Thyroid gland (tissue), 4 donors: ENCODE measurements around the gene CTBP1. TPM values are rescaled to one million over a fixed set of nuclear protein-coding genes. Genes with fewer than 3 reads are reported as not detected.

Source experiments
- DNase-seq, 2 donors: peaks; one replicate each; pipeline ENCODE4 v3.0.0-alpha.2; 2019
- H3K27ac ChIP-seq, 3 donors: fragments of 200-600 bp; sonication (generic); 1 replicate in 2 of 3; 2 replicates in 1 of 3; pipeline ENCODE4 v1.5.1; 2016 to 2019; ENCODE audit warnings: mild to moderate bottlenecking in 1 of 3, moderate library complexity in 1 of 3
- H3K27me3 ChIP-seq: fragments of 200-600 bp; sonication (generic); one replicate; pipeline ENCODE4 v1.5.1; 2019
- H3K36me3 ChIP-seq, 2 donors: fragments of 200-600 bp; sonication (generic); one replicate each; pipeline ENCODE4 v1.5.1; 2016 to 2019
- H3K4me1 ChIP-seq, 2 donors: fragments of 200-600 bp; sonication (generic); one replicate each; pipeline ENCODE4 v1.5.1; 2017 to 2019
- H3K4me3 ChIP-seq, 3 donors: fragments of 200-600 bp; sonication (generic); replicated peaks in 1 of 3; 1 replicate in 2 of 3; 2 replicates in 1 of 3; pipeline ENCODE4 v1.5.1; 2016; ENCODE audit warnings: mild to moderate bottlenecking in 1 of 3
- H3K9me3 ChIP-seq: fragments of 200-600 bp; sonication (generic); one replicate; pipeline ENCODE4 v1.5.1; 2017
- POLR2A ChIP-seq, 2 donors: fragments of 450-650 bp; IDR thresholded peaks; one replicate each; pipeline ENCODE4 v1.6.1; 2017; ENCODE audit warnings: antibody characterized with exemption in 2 of 2, mild to moderate bottlenecking in 2 of 2, moderate library complexity in 1 of 2
- WGBS, 2 donors: methylation state at CpG; one replicate each; pipeline ENCODE4 v1.1.5; 2017; 5-methylcytosine and 5-hydroxymethylcytosine counted together
- intact Hi-C: fragments of 100-400 bp; cut with DNase I; formaldehyde crosslinking; loops from one replicate; pipeline ENCODE4 v1.15.1; 2023
- total RNA-seq, 4 donors: library from RNA; depleted of rRNA; stranded (reverse); fragments of >200 nt; gene quantifications; one replicate each; pipeline ENCODE4 v1.2.3, GENCODE V29; 2016
- TF ChIP-seq, protein P1 (sequence below), 6 experiments: fragments of 200-600 bp in 3 of 6; fragments of 450-650 bp in 3 of 6; sonication (generic) in 3 of 6; IDR thresholded peaks; one replicate each; pipeline ENCODE4 v1.5.1; 2016 to 2019; ENCODE audit warnings: antibody characterized with exemption in 6 of 6, mild to moderate bottlenecking in 2 of 6, inconsistent platforms in 1 of 6, moderate library complexity in 1 of 6

CTBP1 gene
- total RNA-seq, 4 donors from 2014 or later: 102 to 226 (median 177) TPM

DNA sequence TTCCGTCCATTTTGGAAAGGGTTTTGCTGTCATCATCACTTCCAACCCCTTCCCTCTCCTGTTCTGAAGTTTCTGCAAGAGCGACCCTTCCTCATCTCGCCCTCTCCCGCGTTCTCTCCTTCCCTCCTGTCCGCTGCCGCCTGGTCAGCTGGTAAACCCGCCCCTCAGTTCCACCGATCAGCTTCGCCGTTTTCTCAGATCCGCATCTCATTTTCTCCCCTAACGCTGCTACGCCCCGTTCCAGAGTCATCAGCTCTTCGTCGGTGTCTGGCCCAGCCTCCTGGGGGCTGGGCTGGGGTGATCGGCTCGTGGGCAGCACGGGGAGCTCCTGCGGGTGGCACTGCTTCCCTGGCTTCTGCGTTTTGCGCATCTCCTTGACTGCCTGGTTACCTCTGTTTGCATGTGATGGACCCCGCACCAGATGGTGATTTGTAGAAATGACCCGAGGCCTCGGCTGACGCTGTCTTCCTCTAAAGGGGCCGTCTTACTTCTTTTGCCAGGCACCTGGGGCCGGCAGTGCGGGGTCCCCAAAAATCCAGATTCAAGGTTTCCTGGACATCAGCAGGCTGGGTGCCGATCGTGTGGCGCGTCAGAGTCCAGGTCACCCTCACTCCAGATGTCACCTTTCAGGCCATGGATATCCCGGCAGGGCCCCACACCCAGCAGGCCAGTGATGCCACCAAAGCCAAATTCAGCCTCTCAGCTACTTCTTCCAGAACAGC is 13.4 kb downstream of the CTBP1 start:
- intact Hi-C loops: no loop called here
- peak in 1 of 2 donors; percentile 0 for DNase-seq
- WGBS, 2 donors: 95 to 96% methylated on average over 27 to 35 of the region's 35 CpGs
- H3K27ac ChIP-seq: no peak overlapping the region
- H3K4me1 ChIP-seq: peaks cover 0 to 12% of the 10 kb centered on the region in 2 donors
- no peaks in the 10 kb centered on the region for H3K27me3 ChIP-seq
- peaks cover 30 to 34% of the 10 kb centered on the region in 2 donors for H3K36me3 ChIP-seq
- no peak for TF ChIP-seq POLR2A (IDR thresholded peaks at IDR 0.05)
- TF ChIP-seq, protein P1, sequence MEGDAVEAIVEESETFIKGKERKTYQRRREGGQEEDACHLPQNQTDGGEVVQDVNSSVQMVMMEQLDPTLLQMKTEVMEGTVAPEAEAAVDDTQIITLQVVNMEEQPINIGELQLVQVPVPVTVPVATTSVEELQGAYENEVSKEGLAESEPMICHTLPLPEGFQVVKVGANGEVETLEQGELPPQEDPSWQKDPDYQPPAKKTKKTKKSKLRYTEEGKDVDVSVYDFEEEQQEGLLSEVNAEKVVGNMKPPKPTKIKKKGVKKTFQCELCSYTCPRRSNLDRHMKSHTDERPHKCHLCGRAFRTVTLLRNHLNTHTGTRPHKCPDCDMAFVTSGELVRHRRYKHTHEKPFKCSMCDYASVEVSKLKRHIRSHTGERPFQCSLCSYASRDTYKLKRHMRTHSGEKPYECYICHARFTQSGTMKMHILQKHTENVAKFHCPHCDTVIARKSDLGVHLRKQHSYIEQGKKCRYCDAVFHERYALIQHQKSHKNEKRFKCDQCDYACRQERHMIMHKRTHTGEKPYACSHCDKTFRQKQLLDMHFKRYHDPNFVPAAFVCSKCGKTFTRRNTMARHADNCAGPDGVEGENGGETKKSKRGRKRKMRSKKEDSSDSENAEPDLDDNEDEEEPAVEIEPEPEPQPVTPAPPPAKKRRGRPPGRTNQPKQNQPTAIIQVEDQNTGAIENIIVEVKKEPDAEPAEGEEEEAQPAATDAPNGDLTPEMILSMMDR (IDR thresholded peaks at IDR 0.05): no peak
- no peak overlapping the region for H3K4me3 ChIP-seq
- no peaks in the 10 kb centered on the region for H3K9me3 ChIP-seq

DNA sequence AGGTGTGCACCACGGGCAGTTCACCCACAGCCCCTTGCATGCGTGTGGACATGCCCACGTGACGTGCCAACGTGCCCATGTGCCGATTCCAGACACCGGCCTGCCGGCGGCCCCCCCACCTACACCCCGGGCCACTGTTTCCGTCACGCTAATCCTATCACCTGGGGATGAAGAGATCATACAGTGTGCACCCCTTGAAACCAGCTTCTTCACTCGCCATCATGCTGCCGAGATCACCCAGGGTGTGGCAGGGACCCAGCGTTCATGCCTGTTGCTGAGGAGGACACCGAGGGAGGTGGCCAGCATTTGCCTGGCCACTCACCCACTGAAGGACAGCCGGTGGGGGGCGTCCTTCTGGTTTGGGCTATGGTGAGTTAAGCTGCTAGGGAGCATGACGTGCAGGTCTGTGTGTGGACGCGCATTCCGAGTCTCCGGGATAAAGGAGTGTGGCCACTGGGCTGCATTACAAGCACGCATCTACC is 14.1 kb downstream of the CTBP1 start:
- 92 to 95% methylated on average over 22 to 24 of the region's 24 CpGs for WGBS, 2 donors
- Histone ChIP-seq H3K4me3 (no peak overlapping the region), H3K9me3 (no peaks in the 10 kb centered on the region), H3K36me3 (peaks cover 36 to 41% of the 10 kb centered on the region in 2 donors), H3K27ac (no peak overlapping the region), H3K4me1 (peaks cover 0 to 12% of the 10 kb centered on the region in 2 donors), H3K27me3 (no peaks in the 10 kb centered on the region)
- intact Hi-C loops: no loop called here
- DNase-seq: peak in 1 of 2 donors; percentile 0
- no peak for TF ChIP-seq POLR2A (IDR thresholded peaks at IDR 0.05)

DNA sequence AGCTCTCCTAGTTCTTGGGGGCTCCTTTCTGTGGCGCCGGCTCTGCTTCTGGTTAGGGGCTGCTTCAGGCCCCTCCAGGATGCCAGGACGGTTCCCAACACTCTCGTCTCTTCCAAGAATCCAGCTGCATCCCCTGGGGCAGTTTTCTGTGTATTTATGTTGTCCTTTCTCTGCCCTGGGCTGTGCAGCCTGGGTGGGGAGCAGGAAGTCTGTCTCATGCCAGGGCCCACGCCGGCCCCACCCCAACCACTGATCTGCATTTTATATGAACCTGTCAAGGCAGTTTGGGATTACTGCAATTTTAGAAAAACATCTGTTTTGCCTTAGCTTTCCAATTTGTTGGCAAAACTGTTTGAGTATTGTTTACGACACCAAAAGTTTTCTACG is 14.6 kb downstream of the CTBP1 start:
- intact Hi-C loops: no loop called here
- Histone ChIP-seq H3K4me3 (no peak overlapping the region), H3K27me3 (no peaks in the 10 kb centered on the region), H3K4me1 (peaks cover 0 to 12% of the 10 kb centered on the region in 2 donors), H3K9me3 (no peaks in the 10 kb centered on the region), H3K27ac (no peak overlapping the region), H3K36me3 (peaks cover 42 to 46% of the 10 kb centered on the region in 2 donors)
- no peak for DNase-seq
- 68 to 78% methylated on average over 8 of the region's 8 CpGs for WGBS, 2 donors
- TF ChIP-seq, protein P1 (IDR thresholded peaks at IDR 0.05): no peak
- TF ChIP-seq POLR2A (IDR thresholded peaks at IDR 0.05): no peak

DNA sequence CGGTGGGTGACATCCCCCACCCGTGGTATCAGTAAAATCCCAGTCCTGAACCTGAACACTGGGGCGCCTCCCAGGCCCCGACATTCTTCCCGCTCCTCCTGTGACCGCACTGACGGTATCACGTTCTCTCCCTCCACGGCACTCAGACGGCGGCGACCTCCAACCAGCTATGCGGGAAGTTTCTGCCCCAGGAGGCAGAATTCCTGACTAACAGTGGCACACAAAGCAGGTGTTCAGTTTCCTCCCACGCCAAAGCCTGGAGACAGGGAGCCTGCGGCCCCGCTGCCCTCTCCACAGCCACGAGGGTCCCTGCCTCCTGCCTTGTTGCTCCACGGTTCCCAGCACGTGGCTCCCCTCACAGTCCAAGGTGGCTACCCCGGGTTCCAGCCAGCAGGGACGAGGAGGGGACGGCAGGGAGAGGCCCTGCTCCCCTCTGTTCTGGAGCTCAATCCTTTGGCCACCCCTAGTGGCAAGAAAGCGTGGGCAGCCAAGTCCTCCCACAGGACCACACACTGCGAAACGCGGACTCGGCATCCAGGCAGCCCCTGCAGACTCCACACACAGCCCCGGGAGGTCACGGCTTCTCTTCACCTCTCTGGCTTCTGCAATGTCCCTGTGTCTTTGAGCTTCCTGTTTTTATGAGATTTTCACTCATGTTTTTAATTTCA is 15.2 kb downstream of the CTBP1 start:
- Histone ChIP-seq H3K27me3 (no peaks in the 10 kb centered on the region), H3K36me3 (peaks cover 42 to 46% of the 10 kb centered on the region in 2 donors), H3K4me1 (peaks cover 0 to 12% of the 10 kb centered on the region in 2 donors), H3K9me3 (no peaks in the 10 kb centered on the region), H3K27ac (peak overlapping the region in 1 of 3 donors; percentile 36), H3K4me3 (no peak overlapping the region)
- DNase-seq: no peak
- intact Hi-C loops: no loop called here
- WGBS, 2 donors: 75 to 78% methylated on average over 21 to 25 of the region's 29 CpGs
- TF ChIP-seq POLR2A (IDR thresholded peaks at IDR 0.05): no peak

DNA sequence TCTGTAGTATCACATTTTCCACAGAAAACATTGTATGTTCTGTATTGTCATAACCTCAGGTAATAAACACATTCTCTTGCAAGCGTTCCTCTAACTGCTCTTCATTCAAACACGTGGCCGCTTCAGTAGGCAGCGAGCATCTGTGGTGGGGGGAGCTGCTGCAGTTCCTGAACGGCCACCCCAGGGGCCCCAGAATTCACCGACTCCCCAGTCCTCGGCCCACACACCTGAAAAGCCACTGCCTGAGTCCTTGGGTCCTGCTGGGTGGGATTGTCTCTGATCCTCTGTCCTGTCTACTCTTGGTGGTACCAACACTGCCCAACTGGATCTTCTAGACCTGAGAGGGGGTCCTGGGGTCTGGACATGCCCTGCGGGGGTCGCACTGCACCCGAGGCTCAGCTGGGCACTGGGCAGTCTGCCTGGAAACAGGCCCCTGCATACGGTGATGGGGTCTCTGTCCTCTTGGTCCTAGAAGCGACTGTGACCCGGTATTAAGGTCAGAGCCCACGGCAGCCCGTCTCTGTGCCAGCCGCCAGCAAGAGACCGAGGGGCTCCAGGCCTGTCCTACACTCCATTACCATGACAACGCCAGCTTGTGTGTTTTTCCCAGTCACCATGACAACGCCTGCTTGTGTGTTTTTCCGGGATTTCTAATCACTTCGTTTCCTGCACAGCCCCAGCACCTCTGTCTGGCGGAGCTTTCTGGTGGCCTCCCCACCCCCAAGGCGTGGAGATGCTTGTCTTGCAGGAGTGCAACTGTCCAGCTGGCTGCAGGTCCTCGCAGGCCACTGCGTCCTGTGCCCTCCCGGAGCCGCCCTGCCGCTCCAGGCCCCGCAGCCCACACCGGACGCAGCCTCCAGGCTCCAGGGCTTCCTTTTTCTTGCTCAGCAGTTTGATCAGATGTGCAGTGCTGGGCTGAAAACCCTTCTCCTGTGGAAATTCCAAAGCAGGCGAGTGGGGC is 16.0 kb downstream of the CTBP1 start:
- no peak overlapping the region for H3K4me3 ChIP-seq
- H3K9me3 ChIP-seq: no peaks in the 10 kb centered on the region
- H3K36me3 ChIP-seq: peaks cover 42 to 46% of the 10 kb centered on the region in 2 donors
- intact Hi-C loops: no loop called here
- no peak for TF ChIP-seq POLR2A (IDR thresholded peaks at IDR 0.05)
- TF ChIP-seq, protein P1 (IDR thresholded peaks at IDR 0.05): no peak
- DNase-seq: no peak
- H3K27me3 ChIP-seq: no peaks in the 10 kb centered on the region
- peak overlapping the region in 1 of 3 donors; percentile 36 for H3K27ac ChIP-seq
- 75 to 80% methylated on average over 31 to 32 of the region's 32 CpGs for WGBS, 2 donors
- peaks cover 0 to 12% of the 10 kb centered on the region in 2 donors for H3K4me1 ChIP-seq
